Neural progenitor cell (in vitro differentiated cells): ENCODE results near the gene PDLIM5.

Experiments
- EZH2 ChIP-seq: fragments of 200-600 bp; sonication (generic); IDR thresholded peaks from 2 replicates; pipeline ENCODE4 v1.6.1; 2017; ENCODE audit warnings: antibody characterized with exemption, mild to moderate bottlenecking, moderate library complexity
- EZH2phosphoT487 ChIP-seq: fragments of 200-600 bp; sonication (generic); IDR thresholded peaks from 2 replicates; pipeline ENCODE4 v1.6.1; 2017; ENCODE audit warnings: antibody characterized with exemption
- TF ChIP-seq, protein P1 (sequence below): fragments of 200-600 bp; sonication (generic); IDR thresholded peaks from 2 replicates; pipeline ENCODE4 v1.5.1; 2017; ENCODE audit warnings: antibody characterized with exemption, mild to moderate bottlenecking

DNA sequence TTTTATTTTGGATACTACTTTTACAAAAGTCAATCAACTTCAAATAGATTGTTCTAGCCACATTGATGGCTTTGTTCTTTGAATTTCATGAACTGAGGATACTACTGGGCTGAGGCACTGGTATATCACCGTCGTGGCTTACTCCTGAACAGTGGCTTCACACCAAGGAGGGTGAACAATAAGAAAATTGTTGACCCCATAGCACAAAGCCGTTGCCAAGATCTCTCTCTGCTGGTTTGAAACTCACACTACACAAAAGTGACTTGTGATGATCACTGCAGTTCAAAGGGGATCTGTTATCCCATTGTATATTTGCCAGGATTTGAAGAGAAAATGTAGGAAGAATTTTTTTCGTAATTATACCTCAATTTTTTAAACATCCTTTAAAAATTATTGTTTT, 119.6 kb downstream of the PDLIM5 start:
- TF ChIP-seq, protein P1, sequence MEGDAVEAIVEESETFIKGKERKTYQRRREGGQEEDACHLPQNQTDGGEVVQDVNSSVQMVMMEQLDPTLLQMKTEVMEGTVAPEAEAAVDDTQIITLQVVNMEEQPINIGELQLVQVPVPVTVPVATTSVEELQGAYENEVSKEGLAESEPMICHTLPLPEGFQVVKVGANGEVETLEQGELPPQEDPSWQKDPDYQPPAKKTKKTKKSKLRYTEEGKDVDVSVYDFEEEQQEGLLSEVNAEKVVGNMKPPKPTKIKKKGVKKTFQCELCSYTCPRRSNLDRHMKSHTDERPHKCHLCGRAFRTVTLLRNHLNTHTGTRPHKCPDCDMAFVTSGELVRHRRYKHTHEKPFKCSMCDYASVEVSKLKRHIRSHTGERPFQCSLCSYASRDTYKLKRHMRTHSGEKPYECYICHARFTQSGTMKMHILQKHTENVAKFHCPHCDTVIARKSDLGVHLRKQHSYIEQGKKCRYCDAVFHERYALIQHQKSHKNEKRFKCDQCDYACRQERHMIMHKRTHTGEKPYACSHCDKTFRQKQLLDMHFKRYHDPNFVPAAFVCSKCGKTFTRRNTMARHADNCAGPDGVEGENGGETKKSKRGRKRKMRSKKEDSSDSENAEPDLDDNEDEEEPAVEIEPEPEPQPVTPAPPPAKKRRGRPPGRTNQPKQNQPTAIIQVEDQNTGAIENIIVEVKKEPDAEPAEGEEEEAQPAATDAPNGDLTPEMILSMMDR = peak; percentile 5
- TF ChIP-seq EZH2phosphoT487 (no peak), EZH2 (no peak)
